ENCODE measurements around the gene FOXI2. TPM values are rescaled to one million over a fixed set of nuclear protein-coding genes. Genes with fewer than 3 reads are reported as not detected.

FOXI2 gene
- polyA plus RNA-seq, 1 donor from 2014 or later = not detected

- Histone ChIP-seq H3F3A (ENCODE audit: insufficient read depth, low read length, poor library complexity, severe bottlenecking) (no peaks in the 10 kb centered on the region), H2AFZ (ENCODE audit: low read depth, low read length) (no peak overlapping the region)
These were observed 18.8 kb downstream of the FOXI2 start for GRCh38 chr10:127755753-127756152.

DNA sequence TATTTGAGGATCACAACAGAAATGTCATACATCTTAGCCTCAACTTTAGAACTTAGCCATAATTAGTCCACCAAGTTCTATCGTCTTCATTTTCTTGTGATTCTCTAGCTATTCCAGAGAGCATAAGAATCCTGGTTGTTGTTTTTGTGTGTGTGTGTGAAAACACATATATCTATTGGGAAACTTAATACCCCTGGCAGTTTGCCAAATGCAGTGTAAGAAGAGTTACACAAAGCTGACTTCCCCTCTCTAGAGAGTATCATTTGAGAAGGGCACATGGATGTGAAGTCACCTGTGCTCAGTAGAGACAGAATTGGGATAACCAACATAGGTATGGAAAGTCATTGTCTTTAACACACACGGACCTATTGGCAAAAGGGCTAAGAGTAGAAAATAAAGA lies 19.3 kb downstream of the FOXI2 start:
- H4K20me1 ChIP-seq (ENCODE audit: insufficient read depth) = no peaks in the 10 kb centered on the region
- H3F3A ChIP-seq (ENCODE audit: insufficient read depth, low read length, poor library complexity, severe bottlenecking) = no peaks in the 10 kb centered on the region
- no peaks in the 10 kb centered on the region for H3K9me3 ChIP-seq (ENCODE audit: low read length)
- H3K27ac ChIP-seq (ENCODE audit: low read length) = no peak overlapping the region
- H3K9me2 ChIP-seq (ENCODE audit: insufficient read depth, low read length) = no peaks in the 10 kb centered on the region
- no peaks in the 10 kb centered on the region for H3K79me2 ChIP-seq (replicated peaks; ENCODE audit: insufficient read depth, low read length)
- no peak overlapping the region for H2AFZ ChIP-seq (ENCODE audit: low read depth, low read length)
- TF ChIP-seq MXI1 (conservative IDR thresholded peaks at IDR 0.05; ENCODE audit: poor library complexity, severe bottlenecking) = no peak
- TF ChIP-seq, protein P1, sequence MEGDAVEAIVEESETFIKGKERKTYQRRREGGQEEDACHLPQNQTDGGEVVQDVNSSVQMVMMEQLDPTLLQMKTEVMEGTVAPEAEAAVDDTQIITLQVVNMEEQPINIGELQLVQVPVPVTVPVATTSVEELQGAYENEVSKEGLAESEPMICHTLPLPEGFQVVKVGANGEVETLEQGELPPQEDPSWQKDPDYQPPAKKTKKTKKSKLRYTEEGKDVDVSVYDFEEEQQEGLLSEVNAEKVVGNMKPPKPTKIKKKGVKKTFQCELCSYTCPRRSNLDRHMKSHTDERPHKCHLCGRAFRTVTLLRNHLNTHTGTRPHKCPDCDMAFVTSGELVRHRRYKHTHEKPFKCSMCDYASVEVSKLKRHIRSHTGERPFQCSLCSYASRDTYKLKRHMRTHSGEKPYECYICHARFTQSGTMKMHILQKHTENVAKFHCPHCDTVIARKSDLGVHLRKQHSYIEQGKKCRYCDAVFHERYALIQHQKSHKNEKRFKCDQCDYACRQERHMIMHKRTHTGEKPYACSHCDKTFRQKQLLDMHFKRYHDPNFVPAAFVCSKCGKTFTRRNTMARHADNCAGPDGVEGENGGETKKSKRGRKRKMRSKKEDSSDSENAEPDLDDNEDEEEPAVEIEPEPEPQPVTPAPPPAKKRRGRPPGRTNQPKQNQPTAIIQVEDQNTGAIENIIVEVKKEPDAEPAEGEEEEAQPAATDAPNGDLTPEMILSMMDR (IDR thresholded peaks at IDR 0.05; ENCODE audit: poor library complexity, severe bottlenecking) = no peak
- TF ChIP-seq EZH2 (IDR thresholded peaks at IDR 0.05; ENCODE audit: borderline replicate concordance, insufficient read depth, low read length, poor library complexity, severe bottlenecking) = no peak
- TF ChIP-seq POLR2AphosphoS5 (IDR thresholded peaks at IDR 0.05) = no peak
- no peak for TF ChIP-seq SMC3 (conservative IDR thresholded peaks at IDR 0.05; ENCODE audit: poor library complexity)
- no peaks in the 10 kb centered on the region for H3K36me3 ChIP-seq (ENCODE audit: insufficient read depth, low read length)
- no peak overlapping the region for H3K4me2 ChIP-seq (ENCODE audit: low read length)
- H3K9ac ChIP-seq (ENCODE audit: low read length) = no peak overlapping the region
- no peaks in the 10 kb centered on the region for H3K27me3 ChIP-seq (ENCODE audit: insufficient read depth, low read depth, low read length)
- no peak overlapping the region for H3K4me3 ChIP-seq (ENCODE audit: low read length)

More at GRCh38 chr10:127755753-127756152, 18.8 kb downstream of the FOXI2 start:
- no peak overlapping the region for H3K4me3 ChIP-seq (ENCODE audit: low read length)
- no peak for TF ChIP-seq EP300 (conservative IDR thresholded peaks at IDR 0.05; ENCODE audit: poor library complexity, severe bottlenecking)
- TF ChIP-seq EZH2 (IDR thresholded peaks at IDR 0.05; ENCODE audit: borderline replicate concordance, insufficient read depth, low read length, poor library complexity, severe bottlenecking) = no peak
- TF ChIP-seq, protein P1 (IDR thresholded peaks at IDR 0.05; ENCODE audit: poor library complexity, severe bottlenecking) = no peak
- no peak for TF ChIP-seq RAD21 (conservative IDR thresholded peaks at IDR 0.05)
- TF ChIP-seq MXI1 (conservative IDR thresholded peaks at IDR 0.05; ENCODE audit: poor library complexity, severe bottlenecking) = no peak
- H3K9me3 ChIP-seq (ENCODE audit: low read length) = no peaks in the 10 kb centered on the region
- H3K27me3 ChIP-seq (ENCODE audit: insufficient read depth, low read depth, low read length) = no peaks in the 10 kb centered on the region
- no peaks in the 10 kb centered on the region for H3K36me3 ChIP-seq (ENCODE audit: insufficient read depth, low read length)
- no peak overlapping the region for H3K9ac ChIP-seq (ENCODE audit: low read length)
- H3K4me2 ChIP-seq (ENCODE audit: low read length) = no peak overlapping the region
- H4K20me1 ChIP-seq (ENCODE audit: insufficient read depth) = no peaks in the 10 kb centered on the region
- H3K79me2 ChIP-seq (replicated peaks; ENCODE audit: insufficient read depth, low read length) = no peaks in the 10 kb centered on the region
- H3K9me2 ChIP-seq (ENCODE audit: insufficient read depth, low read length) = no peaks in the 10 kb centered on the region
- no peak overlapping the region for H3K27ac ChIP-seq (ENCODE audit: low read length)

DNA sequence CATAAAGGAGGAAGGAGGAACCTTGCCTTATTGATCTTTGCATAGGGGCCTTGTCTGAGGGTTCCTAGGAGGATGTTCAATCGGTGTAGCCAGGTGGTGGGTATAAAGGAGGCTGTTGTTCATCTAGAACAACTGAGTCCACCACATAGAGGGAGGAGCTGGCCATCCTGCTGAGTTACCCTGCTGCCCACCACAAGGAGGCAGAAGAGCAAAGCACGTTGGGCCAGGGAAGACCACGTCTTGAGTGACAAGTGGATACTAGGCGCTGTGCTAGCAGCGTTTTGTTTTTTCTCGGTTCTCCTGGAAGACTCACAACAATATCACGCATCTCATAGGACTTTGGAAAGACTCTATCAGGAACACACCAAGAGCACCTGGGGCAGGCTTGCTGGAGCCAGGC lies 20.0 kb downstream of the FOXI2 start:
- Histone ChIP-seq H4K20me1 (ENCODE audit: insufficient read depth) (no peaks in the 10 kb centered on the region), H3K9me2 (ENCODE audit: insufficient read depth, low read length) (no peaks in the 10 kb centered on the region), H3K9me3 (ENCODE audit: low read length) (no peaks in the 10 kb centered on the region), H3K27me3 (ENCODE audit: insufficient read depth, low read depth, low read length) (no peaks in the 10 kb centered on the region), H3K4me3 (ENCODE audit: low read length) (no peak overlapping the region), H3K9ac (ENCODE audit: low read length) (no peak overlapping the region), H3K79me2 (replicated peaks; ENCODE audit: insufficient read depth, low read length) (no peaks in the 10 kb centered on the region), H3F3A (ENCODE audit: insufficient read depth, low read length, poor library complexity, severe bottlenecking) (no peaks in the 10 kb centered on the region), H2AFZ (ENCODE audit: low read depth, low read length) (no peak overlapping the region), H3K4me2 (ENCODE audit: low read length) (no peak overlapping the region), H3K36me3 (ENCODE audit: insufficient read depth, low read length) (no peaks in the 10 kb centered on the region), H3K27ac (ENCODE audit: low read length) (no peak overlapping the region)
- TF ChIP-seq, protein P1 (IDR thresholded peaks at IDR 0.05; ENCODE audit: poor library complexity, severe bottlenecking) = no peak
- TF ChIP-seq TAF1 (IDR thresholded peaks at IDR 0.05; ENCODE audit: low read depth) (no peak), RAD21 (conservative IDR thresholded peaks at IDR 0.05) (no peak), SMC3 (conservative IDR thresholded peaks at IDR 0.05; ENCODE audit: poor library complexity) (no peak), POLR2AphosphoS5 (IDR thresholded peaks at IDR 0.05) (no peak), MXI1 (conservative IDR thresholded peaks at IDR 0.05; ENCODE audit: poor library complexity, severe bottlenecking) (no peak), EP300 (conservative IDR thresholded peaks at IDR 0.05; ENCODE audit: poor library complexity, severe bottlenecking) (no peak), EZH2 (IDR thresholded peaks at IDR 0.05; ENCODE audit: borderline replicate concordance, insufficient read depth, low read length, poor library complexity, severe bottlenecking) (no peak)
- TF ChIP-seq, protein P2, sequence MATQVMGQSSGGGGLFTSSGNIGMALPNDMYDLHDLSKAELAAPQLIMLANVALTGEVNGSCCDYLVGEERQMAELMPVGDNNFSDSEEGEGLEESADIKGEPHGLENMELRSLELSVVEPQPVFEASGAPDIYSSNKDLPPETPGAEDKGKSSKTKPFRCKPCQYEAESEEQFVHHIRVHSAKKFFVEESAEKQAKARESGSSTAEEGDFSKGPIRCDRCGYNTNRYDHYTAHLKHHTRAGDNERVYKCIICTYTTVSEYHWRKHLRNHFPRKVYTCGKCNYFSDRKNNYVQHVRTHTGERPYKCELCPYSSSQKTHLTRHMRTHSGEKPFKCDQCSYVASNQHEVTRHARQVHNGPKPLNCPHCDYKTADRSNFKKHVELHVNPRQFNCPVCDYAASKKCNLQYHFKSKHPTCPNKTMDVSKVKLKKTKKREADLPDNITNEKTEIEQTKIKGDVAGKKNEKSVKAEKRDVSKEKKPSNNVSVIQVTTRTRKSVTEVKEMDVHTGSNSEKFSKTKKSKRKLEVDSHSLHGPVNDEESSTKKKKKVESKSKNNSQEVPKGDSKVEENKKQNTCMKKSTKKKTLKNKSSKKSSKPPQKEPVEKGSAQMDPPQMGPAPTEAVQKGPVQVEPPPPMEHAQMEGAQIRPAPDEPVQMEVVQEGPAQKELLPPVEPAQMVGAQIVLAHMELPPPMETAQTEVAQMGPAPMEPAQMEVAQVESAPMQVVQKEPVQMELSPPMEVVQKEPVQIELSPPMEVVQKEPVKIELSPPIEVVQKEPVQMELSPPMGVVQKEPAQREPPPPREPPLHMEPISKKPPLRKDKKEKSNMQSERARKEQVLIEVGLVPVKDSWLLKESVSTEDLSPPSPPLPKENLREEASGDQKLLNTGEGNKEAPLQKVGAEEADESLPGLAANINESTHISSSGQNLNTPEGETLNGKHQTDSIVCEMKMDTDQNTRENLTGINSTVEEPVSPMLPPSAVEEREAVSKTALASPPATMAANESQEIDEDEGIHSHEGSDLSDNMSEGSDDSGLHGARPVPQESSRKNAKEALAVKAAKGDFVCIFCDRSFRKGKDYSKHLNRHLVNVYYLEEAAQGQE (IDR thresholded peaks at IDR 0.05; ENCODE audit: borderline replicate concordance) = no peak

Measured in neural cell (in vitro differentiated cells).